Immature natural killer cell (primary cell): ENCODE data around the gene CFAP251. TPM values are rescaled to one million over a fixed set of nuclear protein-coding genes. Genes with fewer than 3 reads are reported as not detected.

ENCODE experiments used
- DNase-seq, 3 donors: peaks; one replicate each; pipeline ENCODE4 v3.0.0; 2022; ENCODE audit warnings: mixed read lengths in 1 of 3
- H3K27ac Mint-ChIP-seq, 6 donors: one replicate each; pipeline ENCODE4 v1.8.0; 2020; ENCODE audit warnings: mixed read lengths in 6 of 6, mild to moderate bottlenecking in 5 of 6, inconsistent platforms in 4 of 6, moderate library complexity in 3 of 6
- H3K27me3 Mint-ChIP-seq, 3 donors: one replicate each; pipeline ENCODE4 v1.8.0; 2020 to 2021; ENCODE audit warnings: low read depth in 3 of 3, mild to moderate bottlenecking in 3 of 3, mixed read lengths in 3 of 3, moderate library complexity in 3 of 3, inconsistent platforms in 1 of 3
- H3K36me3 Mint-ChIP-seq, 3 donors: one replicate each; pipeline ENCODE4 v1.8.0; 2020; ENCODE audit warnings: mixed read lengths in 3 of 3, inconsistent platforms in 2 of 3, mild to moderate bottlenecking in 2 of 3
- H3K4me1 Mint-ChIP-seq, 2 donors: one replicate each; pipeline ENCODE4 v1.8.0; 2020; ENCODE audit warnings: inconsistent platforms in 2 of 2, mild to moderate bottlenecking in 2 of 2, mixed read lengths in 2 of 2, moderate library complexity in 1 of 2
- H3K4me3 Mint-ChIP-seq, 5 donors: one replicate each; pipeline ENCODE4 v1.8.0; 2020; ENCODE audit warnings: mild to moderate bottlenecking in 5 of 5, mixed read lengths in 5 of 5, inconsistent platforms in 3 of 5, moderate library complexity in 3 of 5
- H3K9me3 Mint-ChIP-seq, 6 donors: one replicate each; pipeline ENCODE4 v1.8.0; 2020; ENCODE audit warnings: mild to moderate bottlenecking in 6 of 6, mixed read lengths in 6 of 6, inconsistent platforms in 4 of 6, moderate library complexity in 3 of 6
- polyA plus RNA-seq, 3 donors: library from polyadenylated mRNA; unstranded; fragments of 300-500 nt; fragmentation: Illumina TruSeq; gene quantifications; one replicate each; pipeline ENCODE4 v1.2.3, GENCODE V29; 2021

CFAP251 gene
- polyA plus RNA-seq, 3 donors from 2014 or later: 0.04 TPM; not detected in 2

- Mint-ChIP-seq H3K27ac (no peak overlapping the region), H3K27me3 (peaks cover 0 to 7% (median 1%) of the 10 kb centered on the region in 3 donors), H3K4me3 (peak overlapping the region in 1 of 5 donors; percentile 15), H3K4me1 (no peaks in the 10 kb centered on the region), H3K9me3 (no peaks in the 10 kb centered on the region), H3K36me3 (no peaks in the 10 kb centered on the region)
- no peak for DNase-seq
These were observed 42.1 kb downstream of the CFAP251 start for GRCh38 chr12:121960541-121960940.

- Mint-ChIP-seq H3K9me3 (no peaks in the 10 kb centered on the region), H3K4me1 (no peaks in the 10 kb centered on the region), H3K27ac (no peak overlapping the region), H3K4me3 (no peak overlapping the region), H3K36me3 (no peaks in the 10 kb centered on the region), H3K27me3 (peaks cover 0 to 7% (median 2%) of the 10 kb centered on the region in 3 donors)
- no peak for DNase-seq
These were observed 42.9 kb downstream of the CFAP251 start for GRCh38 chr12:121961195-121961879.

- Mint-ChIP-seq H3K4me1 (no peaks in the 10 kb centered on the region), H3K36me3 (peaks cover 0 to 6% (median 0%) of the 10 kb centered on the region in 3 donors), H3K27me3 (peaks cover 0 to 7% (median 2%) of the 10 kb centered on the region in 3 donors), H3K9me3 (no peaks in the 10 kb centered on the region), H3K4me3 (no peak overlapping the region), H3K27ac (peak overlapping the region in 1 of 6 donors; percentile 10)
- DNase-seq: no peak
These were observed 45.1 kb downstream of the CFAP251 start for GRCh38 chr12:121963341-121964018.

- Mint-ChIP-seq H3K27ac (no peak overlapping the region), H3K27me3 (peaks cover 0 to 7% (median 2%) of the 10 kb centered on the region in 3 donors), H3K36me3 (peaks cover 0 to 6% (median 3%) of the 10 kb centered on the region in 3 donors), H3K4me3 (no peak overlapping the region), H3K4me1 (no peaks in the 10 kb centered on the region), H3K9me3 (no peaks in the 10 kb centered on the region)
- DNase-seq: no peak
These were observed 46.6 kb downstream of the CFAP251 start for GRCh38 chr12:121964813-121965643.

GRCh38 chr12:121966959-121967358 is 48.6 kb downstream of the CFAP251 start:
- H3K27ac Mint-ChIP-seq: no peak overlapping the region
- H3K4me1 Mint-ChIP-seq: no peaks in the 10 kb centered on the region
- H3K9me3 Mint-ChIP-seq: peaks cover 0 to 2% (median 0%) of the 10 kb centered on the region in 6 donors
- H3K4me3 Mint-ChIP-seq: no peak overlapping the region
- peaks cover 0 to 7% (median 6%) of the 10 kb centered on the region in 3 donors for H3K27me3 Mint-ChIP-seq
- DNase-seq: no peak
- peaks cover 0 to 6% (median 4%) of the 10 kb centered on the region in 3 donors for H3K36me3 Mint-ChIP-seq

- DNase-seq: no peak
- H3K4me1 Mint-ChIP-seq: no peaks in the 10 kb centered on the region
- H3K9me3 Mint-ChIP-seq: peaks cover 0 to 7% (median 1%) of the 10 kb centered on the region in 6 donors
- H3K27ac Mint-ChIP-seq: no peak overlapping the region
- H3K27me3 Mint-ChIP-seq: peaks cover 0 to 8% (median 4%) of the 10 kb centered on the region in 3 donors
- peaks cover 0 to 7% (median 6%) of the 10 kb centered on the region in 3 donors for H3K36me3 Mint-ChIP-seq
- no peak overlapping the region for H3K4me3 Mint-ChIP-seq
These were observed 50.5 kb downstream of the CFAP251 start for GRCh38 chr12:121968876-121969275.

GRCh38 chr12:121969726-121970125 is 51.3 kb downstream of the CFAP251 start:
- H3K4me3 Mint-ChIP-seq: no peak overlapping the region
- H3K36me3 Mint-ChIP-seq: peaks cover 0 to 7% (median 6%) of the 10 kb centered on the region in 3 donors
- H3K9me3 Mint-ChIP-seq: peaks cover 0 to 7% (median 3%) of the 10 kb centered on the region in 6 donors
- no peak overlapping the region for H3K27ac Mint-ChIP-seq
- H3K27me3 Mint-ChIP-seq: peaks cover 0 to 8% (median 0%) of the 10 kb centered on the region in 3 donors
- H3K4me1 Mint-ChIP-seq: no peaks in the 10 kb centered on the region
- DNase-seq: no peak

- no peak overlapping the region for H3K27ac Mint-ChIP-seq
- peaks cover 0 to 7% (median 6%) of the 10 kb centered on the region in 3 donors for H3K36me3 Mint-ChIP-seq
- H3K27me3 Mint-ChIP-seq: peaks cover 0 to 8% (median 0%) of the 10 kb centered on the region in 3 donors
- H3K4me1 Mint-ChIP-seq: no peaks in the 10 kb centered on the region
- H3K4me3 Mint-ChIP-seq: no peak overlapping the region
- H3K9me3 Mint-ChIP-seq: peaks cover 0 to 7% (median 3%) of the 10 kb centered on the region in 6 donors
- no peak for DNase-seq
These were observed 52.3 kb downstream of the CFAP251 start for GRCh38 chr12:121970581-121971300.

GRCh38 chr12:121974026-121974985 is 55.9 kb downstream of the CFAP251 start:
- Mint-ChIP-seq H3K4me1 (no peaks in the 10 kb centered on the region), H3K4me3 (no peak overlapping the region), H3K27me3 (peaks cover 0 to 8% (median 6%) of the 10 kb centered on the region in 3 donors)

GRCh38 chr12:121975021-121975420 is 56.6 kb downstream of the CFAP251 start:
- H3K4me3 Mint-ChIP-seq: no peak overlapping the region
- H3K27me3 Mint-ChIP-seq: peaks cover 0 to 8% (median 6%) of the 10 kb centered on the region in 3 donors
- no peak for DNase-seq
- H3K27ac Mint-ChIP-seq: no peak overlapping the region
- no peaks in the 10 kb centered on the region for H3K4me1 Mint-ChIP-seq
- H3K36me3 Mint-ChIP-seq: peaks cover 0 to 4% (median 0%) of the 10 kb centered on the region in 3 donors
- H3K9me3 Mint-ChIP-seq: peaks cover 0 to 7% (median 3%) of the 10 kb centered on the region in 6 donors

More at GRCh38 chr12:121974026-121974985, 55.9 kb downstream of the CFAP251 start:
- H3K27ac Mint-ChIP-seq: no peak overlapping the region
- peaks cover 0 to 4% (median 0%) of the 10 kb centered on the region in 3 donors for H3K36me3 Mint-ChIP-seq
- no peak for DNase-seq
- peaks cover 0 to 7% (median 3%) of the 10 kb centered on the region in 6 donors for H3K9me3 Mint-ChIP-seq

- peaks cover 0 to 5% (median 3%) of the 10 kb centered on the region in 6 donors for H3K9me3 Mint-ChIP-seq
- DNase-seq: no peak
- no peak overlapping the region for H3K27ac Mint-ChIP-seq
- H3K27me3 Mint-ChIP-seq: peaks cover 0 to 6% (median 4%) of the 10 kb centered on the region in 3 donors
- no peaks in the 10 kb centered on the region for H3K4me1 Mint-ChIP-seq
- no peak overlapping the region for H3K4me3 Mint-ChIP-seq
- H3K36me3 Mint-ChIP-seq: peaks cover 0 to 4% (median 0%) of the 10 kb centered on the region in 3 donors
These were observed 58.6 kb downstream of the CFAP251 start for GRCh38 chr12:121976950-121977349.

GRCh38 chr12:121980191-121980891 is 61.9 kb downstream of the CFAP251 start:
- no peaks in the 10 kb centered on the region for H3K9me3 Mint-ChIP-seq
- H3K4me1 Mint-ChIP-seq: no peaks in the 10 kb centered on the region
- H3K27ac Mint-ChIP-seq: no peak overlapping the region
- no peak overlapping the region for H3K4me3 Mint-ChIP-seq
- no peak for DNase-seq
- H3K36me3 Mint-ChIP-seq: no peaks in the 10 kb centered on the region
- peaks cover 0 to 8% (median 0%) of the 10 kb centered on the region in 3 donors for H3K27me3 Mint-ChIP-seq
